HG03159 (cell line): ENCODE measurements around the gene AZU1.

Experiments used
- ATAC-seq: cut with Tn5 transposase; IDR thresholded peaks from one replicate; pipeline ENCODE4 v1.9.1; 2021; ENCODE audit warnings: mild to moderate bottlenecking, moderate library complexity; ENCODE audit not compliant: unreplicated experiment

Gene AZU1

GRCh38 chr19:796692-797527 is 30.7 kb upstream of the AZU1 start, which contains the start of gene PTBP1:
PTBP1 (plus strand) TSS chr19:797452; CDS start chr19:797498, 46 bp downstream.
- ATAC-seq, result peak; percentile 70

- ATAC-seq, result peak; percentile 28
Observed at GRCh38 chr19:797528-798414, 29.9 kb upstream of the AZU1 start.

GRCh38 chr19:798415-799075 is 29.1 kb upstream of the AZU1 start:
- no peak for ATAC-seq

DNA sequence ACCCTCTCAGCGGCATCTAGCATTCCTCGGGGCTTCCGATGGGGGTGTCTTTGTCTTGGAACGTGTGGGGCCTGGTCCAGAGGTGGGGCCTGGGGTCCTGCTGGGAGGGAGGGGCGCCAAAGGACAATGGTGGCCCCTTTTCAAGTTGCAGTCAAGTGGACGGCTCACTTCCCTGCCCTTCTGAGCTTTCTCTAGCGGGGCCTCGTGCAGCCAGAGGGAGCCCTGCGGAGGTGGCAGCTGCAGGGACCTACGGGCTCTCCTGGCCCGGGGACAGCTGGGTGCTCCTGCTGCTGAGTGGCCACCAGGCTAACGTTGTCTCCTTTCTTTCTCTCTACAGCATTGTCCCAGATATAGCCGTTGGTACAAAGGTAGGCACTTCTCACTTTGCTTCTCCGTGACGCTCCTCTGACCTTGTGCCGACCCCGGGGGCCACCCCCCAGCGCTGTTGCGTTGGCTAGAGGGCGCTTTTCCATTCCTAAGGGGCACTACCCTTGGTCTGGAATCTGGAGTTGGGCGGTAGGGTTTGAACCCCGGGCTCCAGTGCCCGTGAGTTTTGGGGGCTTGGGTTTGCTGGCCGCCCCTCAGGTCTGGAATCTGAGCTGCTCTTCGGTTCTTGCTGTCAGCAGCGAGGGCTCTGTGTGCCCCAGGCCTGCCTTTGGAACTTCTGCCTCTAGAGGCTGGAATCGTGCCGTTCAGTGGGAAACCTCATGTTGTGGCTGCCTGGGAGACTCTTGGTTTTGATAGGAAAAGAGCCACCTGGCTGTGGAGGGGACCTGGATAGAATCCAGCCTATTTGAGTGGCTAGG is 28.4 kb upstream of the AZU1 start:
- no peak for ATAC-seq

DNA sequence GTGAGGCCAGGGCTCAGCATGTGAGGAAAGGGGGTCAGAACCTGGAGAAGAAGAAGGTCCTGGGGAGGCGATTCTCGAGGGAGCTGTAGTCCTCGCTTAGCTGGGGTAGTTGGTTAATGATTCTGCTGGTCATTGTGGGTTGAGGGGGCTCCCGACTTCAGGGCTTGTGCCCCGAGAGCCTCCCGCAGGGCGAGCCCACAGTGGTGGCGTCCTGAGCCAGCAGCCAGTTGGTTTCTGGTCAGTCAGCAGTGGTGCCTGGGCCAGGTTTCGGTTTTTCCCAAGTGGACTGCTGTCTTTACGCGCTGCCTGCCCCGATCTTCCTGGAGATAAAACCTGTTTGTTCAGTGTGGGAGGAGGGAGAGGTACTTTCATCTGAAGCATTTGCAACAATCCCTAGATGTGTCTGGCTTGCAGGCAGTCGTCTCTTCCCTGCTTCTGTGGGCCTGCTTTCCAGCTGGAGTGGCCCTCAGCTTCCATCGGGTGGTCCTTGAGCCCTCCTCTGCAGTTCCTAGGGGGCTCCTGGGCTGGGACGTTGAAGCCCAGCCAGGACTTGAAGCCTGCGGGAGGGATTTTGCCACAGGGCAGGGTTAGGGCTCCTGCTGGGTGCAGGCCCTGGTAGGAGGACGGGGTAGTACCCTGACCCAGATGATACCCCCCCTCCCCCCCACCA is 27.1 kb upstream of the AZU1 start:
- ATAC-seq, result no peak

- ATAC-seq, result no peak
Observed at GRCh38 chr19:801030-801860, 26.4 kb upstream of the AZU1 start.

- no peak for ATAC-seq
Observed at GRCh38 chr19:801861-802497, 25.7 kb upstream of the AZU1 start.

- ATAC-seq, result no peak
Observed at GRCh38 chr19:802498-803098, 25.0 kb upstream of the AZU1 start.

GRCh38 chr19:803099-803561 is 24.5 kb upstream of the AZU1 start:
- no peak for ATAC-seq

GRCh38 chr19:803686-804418 is 23.8 kb upstream of the AZU1 start:
- no peak for ATAC-seq

- no peak for ATAC-seq
Observed at GRCh38 chr19:804419-805165, 23.0 kb upstream of the AZU1 start.

- no peak for ATAC-seq
Observed at GRCh38 chr19:805166-805551, 22.5 kb upstream of the AZU1 start.

DNA sequence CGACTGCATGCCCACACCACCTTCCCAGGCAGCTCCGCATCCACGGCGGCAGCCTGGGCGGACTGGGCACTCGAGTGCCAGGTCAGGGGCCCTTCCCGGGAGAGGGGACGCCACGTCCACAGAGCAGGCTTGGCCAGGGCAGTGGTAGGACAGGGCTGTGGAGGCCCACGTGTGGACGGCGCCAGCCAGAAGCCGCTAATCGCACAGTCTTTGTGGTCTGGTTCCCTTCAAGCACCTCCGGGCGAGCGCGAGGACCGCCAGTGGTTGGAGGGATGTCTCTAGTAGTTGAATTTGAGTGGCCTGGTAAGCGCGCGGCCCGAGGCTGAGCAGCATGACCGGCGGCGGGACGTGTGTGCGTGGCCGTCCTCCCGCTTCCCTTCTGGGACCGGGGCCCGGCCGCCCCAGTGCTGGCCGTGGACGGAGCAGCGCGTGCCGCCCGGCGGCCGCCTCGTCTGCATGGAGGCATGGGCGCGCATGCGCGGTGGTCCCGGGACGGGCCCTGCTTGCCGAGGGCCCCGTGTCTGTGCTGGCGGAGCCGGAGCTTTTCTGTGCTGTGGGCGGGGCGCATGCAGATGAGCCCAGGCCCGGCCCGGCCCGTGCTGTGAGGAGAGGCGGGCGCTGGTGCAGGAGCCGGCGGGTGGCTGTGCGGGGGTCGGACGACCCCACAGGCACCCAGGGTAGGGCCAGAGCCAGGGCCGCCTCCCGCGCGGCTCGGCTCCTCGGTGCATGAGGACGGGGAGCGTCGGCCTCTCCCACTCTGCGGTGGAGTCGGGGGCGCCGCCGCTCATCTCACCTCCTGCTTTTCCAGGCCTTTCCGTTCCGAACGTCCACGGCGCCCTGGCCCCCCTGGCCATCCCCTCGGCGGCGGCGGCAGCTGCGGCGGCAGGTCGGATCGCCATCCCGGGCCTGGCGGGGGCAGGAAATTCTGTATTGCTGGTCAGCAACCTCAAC is 21.8 kb upstream of the AZU1 start:
- ATAC-seq, result no peak

- no peak for ATAC-seq
Observed at GRCh38 chr19:806815-807421, 20.7 kb upstream of the AZU1 start.
